HTERT RPE-1 (cell line): ENCODE measurements around the gene MPL.
"Not testable (repeated sequence)": the region's sequence is repeated elsewhere in the genome, so short reads cannot be mapped to it uniquely, and the experiment has no call there.

ENCODE experiments used
- in situ Hi-C: fragments of 300-500 bp; cut with MboI; formaldehyde crosslinking; loops from 4 replicates; pipeline ENCODE4 v1.14.3; 2020; ENCODE audit warnings: low sequenced_read_pairs

MPL gene

DNA sequence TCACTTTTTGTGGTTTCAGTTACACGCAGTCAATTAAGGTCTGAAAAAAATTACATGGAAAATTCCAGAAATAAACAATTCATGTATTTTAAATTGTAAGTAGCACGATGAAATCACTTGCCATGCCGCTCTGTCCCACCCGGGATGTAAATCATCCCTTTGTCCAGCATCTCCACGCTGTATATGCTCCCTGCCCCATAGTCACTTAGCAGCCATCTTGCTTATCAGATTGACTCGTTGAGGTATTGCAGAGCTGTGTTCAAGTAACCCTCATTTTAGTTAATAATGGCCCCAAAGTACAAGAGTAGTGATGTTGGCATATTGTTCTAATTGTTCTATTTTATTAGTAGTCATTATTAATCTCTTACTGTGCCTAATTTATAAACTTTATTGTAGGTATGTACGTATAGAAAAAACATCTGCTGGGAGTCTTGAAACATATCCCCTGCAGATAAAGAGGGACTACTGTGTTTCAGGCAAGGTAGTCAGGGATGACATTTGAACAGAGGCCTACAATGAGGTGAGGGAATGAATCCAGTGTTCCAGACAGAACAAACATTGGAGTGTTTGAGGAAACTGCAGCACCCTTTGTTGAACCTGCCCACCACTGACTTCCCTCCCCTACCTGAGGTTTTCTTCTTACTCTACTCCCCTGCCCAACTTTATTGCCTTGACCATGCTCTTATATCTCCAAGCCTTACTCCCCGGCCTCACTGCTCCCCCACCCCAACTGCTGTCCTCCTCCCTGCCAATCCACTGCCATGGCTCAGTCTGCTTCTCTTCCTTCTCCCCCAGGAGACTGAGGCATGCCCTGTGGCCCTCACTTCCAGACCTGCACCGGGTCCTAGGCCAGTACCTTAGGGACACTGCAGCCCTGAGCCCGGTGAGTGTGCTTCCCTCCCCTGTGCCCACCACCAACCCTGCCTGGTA, 14.1 kb downstream of the MPL start:
- in situ Hi-C loops = no loop called here

DNA sequence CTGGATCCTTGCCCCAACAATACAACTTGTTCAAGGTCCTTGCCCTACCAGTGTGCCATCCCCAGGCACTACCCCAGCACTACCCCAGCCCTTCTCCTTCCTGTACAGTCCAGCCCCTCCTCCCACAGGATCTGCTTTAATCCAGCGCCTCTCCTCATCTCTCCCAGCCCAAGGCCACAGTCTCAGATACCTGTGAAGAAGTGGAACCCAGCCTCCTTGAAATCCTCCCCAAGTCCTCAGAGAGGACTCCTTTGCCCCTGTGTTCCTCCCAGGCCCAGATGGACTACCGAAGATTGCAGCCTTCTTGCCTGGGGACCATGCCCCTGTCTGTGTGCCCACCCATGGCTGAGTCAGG, 14.7 kb downstream of the MPL start:
- in situ Hi-C loops = no loop called here

DNA sequence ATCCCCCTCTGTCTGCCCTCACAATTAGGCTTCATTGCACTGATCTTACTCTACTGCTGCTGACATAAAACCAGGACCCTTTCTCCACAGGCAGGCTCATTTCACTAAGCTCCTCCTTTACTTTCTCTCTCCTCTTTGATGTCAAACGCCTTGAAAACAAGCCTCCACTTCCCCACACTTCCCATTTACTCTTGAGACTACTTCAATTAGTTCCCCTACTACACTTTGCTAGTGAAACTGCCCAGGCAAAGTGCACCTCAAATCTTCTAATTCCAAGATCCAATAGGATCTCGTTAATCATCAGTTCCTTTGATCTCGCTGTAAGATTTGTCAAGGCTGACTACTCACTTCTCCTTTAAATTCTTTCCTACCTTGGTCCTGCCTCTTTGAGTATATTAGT, 15.3 kb downstream of the MPL start:
- in situ Hi-C loops = no loop called here

DNA sequence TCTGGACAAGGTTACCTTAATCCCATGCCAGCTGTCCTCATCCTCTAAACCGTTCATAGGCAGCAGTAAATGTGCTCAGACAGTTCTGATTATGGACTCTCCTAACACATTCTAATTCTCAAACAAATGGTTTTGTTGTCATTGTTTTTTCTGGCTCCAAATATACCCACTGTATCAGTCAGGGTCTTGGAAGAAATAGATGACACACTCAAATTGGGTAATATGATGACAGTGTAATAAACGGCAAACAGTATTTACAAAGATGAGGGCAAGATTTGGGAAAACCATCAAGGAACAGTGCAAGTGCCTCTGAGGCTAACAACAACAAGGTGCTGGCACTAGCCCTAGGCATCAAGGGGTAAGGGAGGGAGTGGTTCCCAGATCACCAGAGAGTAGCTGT, 16.9 kb downstream of the MPL start:
- in situ Hi-C loops = no loop called here

DNA sequence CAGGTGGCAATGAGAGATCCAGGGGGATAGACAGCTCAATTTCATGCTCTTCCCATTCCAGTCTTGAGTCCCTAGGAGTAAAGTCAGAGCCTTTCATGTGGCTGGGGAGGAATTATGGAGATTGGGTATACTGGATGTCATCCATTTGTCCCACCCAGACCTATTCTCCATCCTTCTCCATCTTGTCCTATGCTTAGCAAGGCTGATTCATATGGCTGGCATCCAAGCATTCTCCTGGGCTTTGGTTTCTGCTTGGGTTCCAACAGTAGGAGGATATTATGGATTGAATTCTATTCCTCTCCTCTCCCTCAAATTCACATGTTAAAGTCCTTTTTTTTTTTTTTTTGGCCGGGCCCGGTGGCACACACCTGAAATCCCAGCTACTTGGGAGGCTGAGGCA, 17.3 kb downstream of the MPL start:
- in situ Hi-C loops = no loop called here

DNA sequence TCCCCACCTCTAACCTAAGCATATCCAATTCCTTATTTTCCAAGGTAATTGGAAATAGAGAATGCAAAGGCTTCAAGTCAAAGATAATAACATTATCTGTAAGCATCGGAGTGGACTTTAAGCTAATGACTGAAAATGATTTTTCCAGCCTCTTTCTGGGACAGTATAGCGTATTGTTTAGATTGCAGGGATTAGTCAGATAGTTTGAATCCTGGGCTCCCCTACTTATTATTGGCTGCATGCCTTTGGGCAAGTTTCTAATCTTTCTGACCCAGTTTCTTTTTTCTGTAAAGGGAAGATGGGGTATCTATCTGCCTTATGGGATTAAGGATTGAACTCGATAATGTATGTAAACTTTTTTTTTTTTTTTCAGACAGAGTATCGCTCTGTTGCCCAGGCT, 19.6 kb downstream of the MPL start:
- in situ Hi-C loops = no loop called here

DNA sequence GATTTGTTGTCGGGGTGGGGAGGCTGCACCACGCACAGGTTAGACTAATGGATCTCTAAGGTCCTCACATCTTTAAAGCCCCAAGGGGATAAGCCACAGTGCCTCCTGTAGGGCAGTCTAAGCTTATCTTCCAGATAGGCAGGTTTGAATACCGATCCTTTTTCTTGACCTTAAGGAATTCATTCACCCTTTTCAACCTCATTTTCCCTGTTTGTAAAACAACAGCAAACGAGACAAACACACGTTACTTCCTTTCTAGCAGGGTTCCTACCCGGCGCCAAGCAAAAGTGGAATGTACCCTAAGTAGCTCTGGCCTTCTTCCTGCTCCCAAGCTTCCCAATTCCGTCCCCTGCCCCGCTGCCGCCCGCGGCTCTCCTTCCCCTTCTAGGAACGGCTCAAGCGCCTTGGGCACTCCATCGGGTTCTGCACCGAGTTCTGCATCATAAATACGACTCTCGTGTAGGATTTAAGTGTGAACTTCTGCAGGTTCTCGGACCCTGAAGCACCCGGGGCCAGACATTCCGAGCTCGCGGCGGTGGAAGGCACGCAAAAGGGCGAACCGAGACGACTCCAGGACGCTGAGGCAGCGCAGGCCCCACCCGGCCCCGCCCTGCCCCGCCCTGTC, 20.6 kb downstream of the MPL start:
- in situ Hi-C loops = no loop called here

DNA sequence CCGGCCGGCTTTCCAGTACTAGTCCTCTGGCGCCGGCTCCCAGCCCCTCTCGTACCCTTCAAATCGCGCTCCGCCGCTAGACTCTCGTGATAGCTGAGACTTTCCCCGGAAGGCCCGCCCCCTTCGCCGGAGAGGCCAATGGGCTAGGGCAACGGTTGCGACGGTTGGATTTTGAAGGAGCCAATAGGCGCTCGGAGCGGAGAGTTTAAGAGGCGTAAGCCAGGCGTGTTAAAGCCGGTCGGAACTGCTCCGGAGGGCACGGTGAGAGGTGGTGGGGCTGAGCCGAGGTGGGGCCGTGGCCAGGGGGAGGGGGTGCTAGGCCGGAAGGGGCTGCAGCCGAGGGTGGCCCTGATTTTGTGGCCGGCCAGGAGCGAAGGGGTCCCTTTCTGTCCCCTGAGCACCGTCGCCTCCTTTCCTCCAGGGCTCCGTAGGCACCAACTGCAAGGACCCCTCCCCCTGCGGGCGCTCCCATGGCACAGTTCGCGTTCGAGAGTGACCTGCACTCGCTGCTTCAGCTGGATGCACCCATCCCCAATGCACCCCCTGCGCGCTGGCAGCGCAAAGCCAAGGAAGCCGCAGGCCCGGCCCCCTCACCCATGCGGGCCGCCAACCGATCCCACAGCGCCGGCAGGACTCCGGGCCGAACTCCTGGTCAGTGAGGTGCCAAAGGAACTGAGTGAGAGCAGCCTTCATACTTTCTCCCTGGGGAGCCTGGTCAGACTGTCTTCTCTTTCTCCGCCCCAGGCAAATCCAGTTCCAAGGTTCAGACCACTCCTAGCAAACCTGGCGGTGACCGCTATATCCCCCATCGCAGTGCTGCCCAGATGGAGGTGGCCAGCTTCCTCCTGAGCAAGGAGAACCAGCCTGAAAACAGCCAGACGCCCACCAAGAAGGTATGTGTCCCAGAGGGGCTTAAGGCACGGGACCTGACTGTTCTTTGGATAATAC, 21.4 kb downstream of the MPL start, which contains the start of gene CDC20:
Gene CDC20 (plus strand): TSS at position 236 of the 948 bp plus-strand sequence. CDS start 235 bp downstream, at position 471.
- in situ Hi-C loops = no loop called here

DNA sequence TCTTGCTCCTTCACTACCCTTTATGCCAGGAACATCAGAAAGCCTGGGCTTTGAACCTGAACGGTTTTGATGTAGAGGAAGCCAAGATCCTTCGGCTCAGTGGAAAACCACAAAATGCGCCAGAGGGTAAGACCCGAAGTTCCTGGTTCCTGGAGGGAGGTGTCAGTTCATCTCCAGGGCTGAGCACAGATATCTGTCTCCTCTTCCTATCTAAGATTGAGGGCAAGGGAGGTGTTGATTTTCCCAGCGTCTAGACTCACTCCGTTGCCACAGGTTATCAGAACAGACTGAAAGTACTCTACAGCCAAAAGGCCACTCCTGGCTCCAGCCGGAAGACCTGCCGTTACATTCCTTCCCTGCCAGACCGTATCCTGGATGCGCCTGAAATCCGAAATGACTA, 22.1 kb downstream of the MPL start:
- in situ Hi-C loops = no loop called here

DNA sequence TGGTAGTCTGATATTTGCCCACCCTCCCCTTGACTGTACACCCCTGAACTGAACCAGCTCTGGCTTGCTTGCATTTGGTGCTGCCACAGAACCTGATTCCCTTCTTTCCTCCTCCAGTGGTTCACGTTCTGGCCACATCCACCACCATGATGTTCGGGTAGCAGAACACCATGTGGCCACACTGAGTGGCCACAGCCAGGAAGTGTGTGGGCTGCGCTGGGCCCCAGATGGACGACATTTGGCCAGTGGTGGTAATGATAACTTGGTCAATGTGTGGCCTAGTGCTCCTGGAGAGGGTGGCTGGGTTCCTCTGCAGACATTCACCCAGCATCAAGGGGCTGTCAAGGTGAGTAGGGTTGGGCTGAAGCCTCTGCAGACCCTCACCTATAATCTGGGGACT, 23.0 kb downstream of the MPL start:
- in situ Hi-C loops = no loop called here

DNA sequence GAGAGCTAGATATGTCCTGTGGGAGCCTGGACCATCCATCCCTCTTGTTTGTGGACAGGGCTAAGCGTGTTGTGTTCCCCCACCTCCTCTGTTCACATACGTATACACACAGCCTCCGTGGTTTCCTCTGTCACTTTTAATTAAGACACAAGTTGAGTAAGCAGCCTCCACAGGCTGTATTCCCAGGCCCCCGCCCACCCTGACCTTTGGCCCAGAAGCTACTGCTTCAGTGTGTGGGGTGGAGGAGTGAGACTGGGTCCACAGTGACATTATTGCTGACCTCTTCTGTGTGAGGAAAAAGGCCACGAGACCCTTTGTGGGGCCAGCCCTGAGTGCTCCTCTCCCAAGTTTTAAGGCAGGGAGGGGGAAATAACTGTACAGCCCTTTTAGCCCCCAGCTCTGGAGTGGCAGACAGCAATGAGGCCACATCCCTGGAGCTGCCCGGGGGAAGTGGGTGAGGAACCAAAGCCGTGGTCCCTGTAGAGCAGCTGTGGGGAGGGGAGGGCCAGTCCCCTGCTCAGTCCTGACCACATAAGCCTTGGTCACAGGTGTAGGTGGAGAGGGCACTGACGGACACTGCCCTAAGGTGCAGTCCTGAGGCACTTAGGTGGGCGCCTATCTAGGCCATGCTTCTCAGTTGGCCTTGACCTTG, 25.8 kb downstream of the MPL start:
- in situ Hi-C loops = no loop called here

DNA sequence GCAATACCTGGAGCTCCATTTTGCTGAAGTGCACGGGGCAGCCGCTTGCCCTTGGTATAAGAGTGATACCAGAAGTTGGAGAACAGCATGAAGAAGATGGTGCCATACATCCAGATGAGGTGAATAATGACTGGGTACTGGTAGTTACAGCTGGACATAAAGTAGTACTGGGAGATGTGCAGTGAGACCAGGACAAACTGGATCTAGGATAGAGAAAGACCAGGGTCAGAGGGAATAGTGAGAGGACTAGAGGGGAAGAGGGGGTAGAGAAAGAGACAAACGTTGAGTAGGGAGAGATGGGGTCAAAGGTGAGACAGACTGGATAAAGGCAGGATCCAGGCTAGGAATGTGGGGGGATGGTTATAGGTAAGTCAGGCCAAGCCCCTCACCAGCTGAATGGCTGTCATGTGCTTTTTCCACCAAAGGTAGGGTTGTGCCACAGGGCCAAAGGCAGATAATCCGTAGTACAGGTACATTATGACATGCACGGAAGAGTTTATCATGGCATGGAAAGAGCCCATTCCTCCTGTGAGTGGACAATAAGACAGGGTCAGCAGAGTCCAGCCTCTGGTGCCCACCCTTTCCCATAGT, 26.4 kb downstream of the MPL start:
- in situ Hi-C loops = no loop called here

DNA sequence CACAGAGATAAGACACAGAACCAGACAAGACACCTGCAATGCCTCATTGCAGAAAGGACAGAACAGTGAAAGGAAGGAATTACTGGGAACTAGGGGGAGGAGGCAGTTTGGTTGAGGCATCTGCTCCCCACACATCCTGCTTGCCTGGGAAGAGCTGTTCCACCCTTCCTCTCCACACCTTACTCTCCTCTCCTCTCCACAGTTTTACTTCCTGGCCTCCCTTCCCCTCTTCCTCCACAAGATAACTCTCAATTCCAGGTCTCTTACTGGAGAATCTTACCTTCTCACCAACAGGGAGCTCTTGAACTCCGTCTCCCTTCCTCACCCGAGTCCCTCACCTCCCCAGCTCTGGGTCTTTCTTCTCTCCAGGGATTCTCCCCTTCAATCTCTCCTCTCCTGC, 28.1 kb downstream of the MPL start:
- in situ Hi-C loops = no loop called here

DNA sequence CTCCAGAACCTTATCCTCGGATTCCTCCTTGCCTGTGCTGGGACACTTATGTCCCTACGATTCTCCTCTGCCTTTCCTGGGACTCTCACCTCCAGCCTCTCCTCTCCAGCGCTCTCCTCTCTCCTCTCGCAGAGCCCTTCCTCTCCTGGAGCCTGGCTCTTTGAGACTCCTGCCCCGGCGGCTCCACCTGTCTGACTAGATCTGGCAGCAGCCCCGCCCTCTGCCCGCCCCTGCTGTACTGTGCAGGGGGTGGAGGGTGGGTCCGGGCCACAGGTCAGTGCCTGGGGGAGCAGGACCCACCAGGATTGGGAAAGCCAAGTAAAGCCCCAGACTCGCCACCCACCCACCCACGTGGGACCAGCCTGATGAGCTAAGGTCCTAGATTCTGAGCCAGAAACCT, 28.6 kb downstream of the MPL start:
- in situ Hi-C loops = no loop called here

DNA sequence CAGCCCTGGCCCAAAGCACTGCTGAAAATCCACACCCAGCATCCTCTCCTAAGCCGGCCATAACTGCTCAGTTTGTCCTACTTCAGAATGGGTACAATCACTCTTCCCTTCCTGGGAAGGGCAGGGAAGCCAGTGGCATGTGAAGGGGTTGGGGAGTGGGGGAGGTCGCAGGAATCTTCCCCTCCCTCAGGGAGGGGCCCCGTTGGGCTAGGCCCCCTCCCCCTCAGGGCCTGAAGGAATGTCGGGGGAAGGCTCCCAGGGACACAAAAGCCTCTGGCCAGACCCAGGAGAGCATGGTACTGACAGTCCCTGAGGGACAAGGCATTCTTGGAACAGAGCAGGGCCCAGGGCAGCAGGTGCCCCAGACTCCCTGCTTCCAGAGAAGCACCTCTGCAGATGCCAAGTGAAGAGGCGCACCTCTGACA, 29.0 kb downstream of the MPL start:
- in situ Hi-C loops = no loop called here

DNA sequence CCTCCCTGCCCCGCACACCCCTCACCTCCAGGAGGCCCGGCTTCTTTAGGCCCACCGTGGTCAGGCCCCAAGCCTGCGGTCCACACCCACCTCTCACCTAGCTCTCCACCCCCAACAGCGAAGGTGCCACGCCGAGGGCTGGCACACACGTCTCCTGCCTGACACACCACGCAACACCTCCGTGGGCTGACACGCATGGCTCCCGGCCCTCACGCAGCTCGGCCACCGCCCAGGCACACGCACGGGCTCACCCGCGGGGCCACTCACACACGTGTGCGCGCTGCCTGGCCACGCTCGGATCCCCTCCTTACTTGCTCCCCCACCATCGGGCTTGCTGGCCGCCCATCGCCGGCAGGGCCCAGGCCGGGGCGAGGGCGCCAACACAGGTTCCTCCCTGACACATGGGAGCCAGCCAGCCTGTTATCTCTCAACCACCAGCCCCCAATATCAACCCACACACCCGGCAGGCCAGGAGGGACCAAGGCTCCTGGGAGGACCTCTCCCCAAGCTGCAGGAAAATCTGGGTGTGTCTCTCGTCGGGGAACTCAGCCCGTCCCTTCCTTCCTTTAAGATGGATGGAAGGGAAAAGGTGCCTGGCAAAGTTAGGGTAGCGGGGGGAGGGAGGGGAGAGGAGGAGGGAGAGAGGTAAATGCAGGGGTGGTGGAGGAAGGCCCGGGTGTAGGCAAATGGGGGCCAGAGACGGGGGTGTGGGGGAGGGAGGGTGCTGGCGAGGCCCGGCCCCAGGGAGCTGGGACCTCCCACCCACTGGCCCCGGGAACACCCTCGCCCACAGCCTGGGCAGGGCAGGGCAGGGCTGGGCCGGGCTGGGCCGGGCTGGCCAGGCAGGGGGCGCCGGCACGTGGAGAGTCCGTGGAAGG, 29.6 kb downstream of the MPL start:
- in situ Hi-C loops = no loop called here

DNA sequence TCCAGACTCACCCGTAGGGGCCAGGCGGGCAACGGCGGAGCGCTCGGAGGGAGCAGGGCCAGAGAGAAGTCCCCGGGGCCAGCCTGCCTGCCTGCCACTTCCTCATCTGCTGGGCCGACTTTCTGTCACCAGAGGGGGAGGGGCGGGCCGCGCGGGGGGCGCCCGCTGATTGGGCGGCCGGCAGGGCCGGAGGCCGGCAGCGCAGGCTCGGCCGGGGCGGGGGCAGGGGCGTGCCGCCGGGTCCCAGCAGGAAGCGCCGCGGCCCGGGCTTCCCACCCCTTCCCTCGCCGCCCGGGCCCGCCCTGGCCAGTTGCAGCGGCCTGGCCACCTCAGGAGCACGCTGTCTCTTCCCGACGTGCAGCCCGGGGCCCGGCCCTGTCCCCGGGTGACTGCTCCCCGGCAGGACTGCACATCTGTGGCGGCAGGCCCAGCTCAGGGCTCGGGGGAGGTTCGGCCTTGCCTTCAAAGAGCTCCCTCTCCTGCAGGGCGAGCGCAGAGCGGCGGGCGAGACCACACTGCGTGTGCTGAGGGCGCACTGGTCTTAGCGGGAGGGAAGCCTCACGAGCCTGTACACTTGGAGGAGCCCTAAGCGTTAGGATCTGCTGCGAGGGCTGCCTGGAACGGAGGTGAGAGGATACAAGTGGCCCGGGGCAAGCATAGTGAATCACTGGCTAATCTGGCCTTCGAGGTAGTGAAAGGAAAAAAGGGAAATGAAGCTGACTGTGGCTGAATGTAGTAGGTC, 30.5 kb downstream of the MPL start, which contains the start of gene ELOVL1:
Gene ELOVL1 (minus strand): TSS at position 108 of the 742 bp plus-strand sequence. CDS start 2,402 bp downstream, outside the sequence.
- in situ Hi-C loops = no loop called here

DNA sequence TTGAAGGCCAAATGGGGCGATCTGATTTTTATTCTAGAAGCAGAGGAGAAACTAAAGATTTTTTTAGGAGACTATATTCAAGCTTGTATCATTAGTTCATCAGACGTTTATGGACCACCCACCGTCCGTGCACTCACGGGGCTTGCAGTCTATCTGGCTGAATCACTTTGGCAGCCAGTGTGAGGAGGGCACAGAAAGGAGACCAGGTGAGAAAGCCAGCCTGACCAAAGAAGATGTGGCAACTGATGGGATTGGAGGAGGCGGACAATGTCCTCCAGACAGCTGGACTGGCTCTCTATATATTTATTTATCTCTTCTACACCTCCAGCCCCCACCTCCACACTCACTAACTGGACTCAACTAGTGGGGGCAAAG, 31.0 kb downstream of the MPL start:
- in situ Hi-C loops = no loop called here

DNA sequence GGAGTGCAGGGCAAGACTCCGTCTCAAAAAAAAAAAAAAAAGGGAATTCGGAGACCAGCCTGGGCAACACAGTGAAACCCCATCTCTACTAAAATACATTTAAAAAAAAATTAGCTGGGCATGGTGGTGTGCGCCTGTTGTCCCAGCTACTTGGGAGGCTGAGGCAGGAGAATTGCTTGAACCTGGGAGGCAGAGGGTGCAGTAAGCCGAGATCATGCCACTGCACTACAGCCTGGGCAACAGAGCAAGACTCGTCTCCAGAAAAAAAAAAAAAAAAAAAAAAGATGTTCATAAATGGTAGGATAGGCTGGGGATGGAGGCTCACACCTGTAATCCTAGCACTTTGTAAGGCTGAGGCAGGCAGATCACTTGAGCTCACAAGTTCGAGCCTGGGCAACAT, 32.2 kb downstream of the MPL start:
- in situ Hi-C loops = not testable (repeated sequence)
